Occipital lobe (tissue), 2 donors: ENCODE data around the gene USP17L10. TPM values are rescaled to one million over a fixed set of nuclear protein-coding genes. Genes with fewer than 3 reads are reported as not detected.
"Not testable (repeated sequence)": the region's sequence is repeated elsewhere in the genome, so short reads cannot be mapped to it uniquely, and the experiment has no call there.

Experiments used
- DNase-seq: peaks from one replicate; lab custom pipeline; 2025; lab: John Stamatoyannopoulos, UW
- total RNA-seq: library from RNA; depleted of rRNA; stranded (reverse); fragments of >200 nt; gene quantifications from one replicate; pipeline ENCODE4 v1.2.3, GENCODE V29; 2014

USP17L10 gene, protein sequence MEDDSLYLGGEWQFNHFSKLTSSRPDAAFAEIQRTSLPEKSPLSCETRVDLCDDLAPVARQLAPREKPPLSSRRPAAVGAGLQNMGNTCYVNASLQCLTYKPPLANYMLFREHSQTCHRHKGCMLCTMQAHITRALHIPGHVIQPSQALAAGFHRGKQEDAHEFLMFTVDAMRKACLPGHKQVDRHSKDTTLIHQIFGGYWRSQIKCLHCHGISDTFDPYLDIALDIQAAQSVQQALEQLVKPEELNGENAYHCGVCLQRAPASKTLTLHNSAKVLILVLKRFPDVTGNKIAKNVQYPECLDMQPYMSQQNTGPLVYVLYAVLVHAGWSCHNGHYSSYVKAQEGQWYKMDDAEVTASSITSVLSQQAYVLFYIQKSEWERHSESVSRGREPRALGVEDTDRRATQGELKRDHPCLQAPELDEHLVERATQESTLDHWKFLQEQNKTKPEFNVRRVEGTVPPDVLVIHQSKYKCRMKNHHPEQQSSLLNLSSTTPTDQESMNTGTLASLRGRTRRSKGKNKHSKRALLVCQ
- total RNA-seq: not detected

DNA sequence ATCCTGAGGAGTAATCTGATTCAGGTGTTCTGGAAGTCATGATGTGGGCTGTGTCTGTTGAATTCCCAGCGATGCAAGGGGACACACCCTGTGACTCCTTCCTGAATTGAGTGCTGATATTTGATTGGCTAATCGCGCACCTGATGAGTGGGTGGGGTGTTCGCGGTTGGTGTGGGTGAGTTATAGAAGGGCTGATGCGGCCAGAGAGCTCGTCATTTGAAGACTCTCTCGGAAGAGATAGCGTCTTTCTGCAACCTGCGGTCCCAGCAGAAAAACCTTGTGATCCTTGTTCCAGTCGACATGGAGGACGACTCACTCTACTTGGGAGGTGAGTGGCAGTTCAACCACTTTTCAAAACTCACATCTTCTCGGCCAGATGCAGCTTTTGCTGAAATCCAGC is at the start of gene USP17L10:
TSS of gene USP17L10 (plus strand) at position 301 of the 400 bp plus-strand sequence. CDS start at position 301, 0 bp downstream.
- DNase-seq: not testable (repeated sequence)

DNA sequence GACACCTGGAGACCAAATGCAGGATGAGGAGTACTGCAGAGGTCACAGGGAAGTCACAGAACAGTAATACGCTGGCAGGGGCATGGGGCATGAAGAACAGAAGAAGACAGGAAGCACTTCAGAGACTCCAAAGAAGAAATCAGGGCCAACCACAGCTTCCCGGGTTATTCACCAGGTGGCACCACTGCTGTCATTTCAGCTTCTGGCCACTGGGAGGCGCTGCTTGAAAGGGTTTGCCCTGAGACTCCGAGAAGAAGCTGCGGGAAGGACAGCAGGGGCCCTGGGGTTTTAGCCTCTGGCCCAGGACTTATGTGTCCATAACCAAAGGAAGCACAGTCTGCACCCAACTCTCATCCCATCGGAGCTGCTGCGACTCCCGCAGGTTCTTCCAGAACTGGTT is 44.5 kb upstream of the USP17L10 start:
- not testable (repeated sequence) for DNase-seq

DNA sequence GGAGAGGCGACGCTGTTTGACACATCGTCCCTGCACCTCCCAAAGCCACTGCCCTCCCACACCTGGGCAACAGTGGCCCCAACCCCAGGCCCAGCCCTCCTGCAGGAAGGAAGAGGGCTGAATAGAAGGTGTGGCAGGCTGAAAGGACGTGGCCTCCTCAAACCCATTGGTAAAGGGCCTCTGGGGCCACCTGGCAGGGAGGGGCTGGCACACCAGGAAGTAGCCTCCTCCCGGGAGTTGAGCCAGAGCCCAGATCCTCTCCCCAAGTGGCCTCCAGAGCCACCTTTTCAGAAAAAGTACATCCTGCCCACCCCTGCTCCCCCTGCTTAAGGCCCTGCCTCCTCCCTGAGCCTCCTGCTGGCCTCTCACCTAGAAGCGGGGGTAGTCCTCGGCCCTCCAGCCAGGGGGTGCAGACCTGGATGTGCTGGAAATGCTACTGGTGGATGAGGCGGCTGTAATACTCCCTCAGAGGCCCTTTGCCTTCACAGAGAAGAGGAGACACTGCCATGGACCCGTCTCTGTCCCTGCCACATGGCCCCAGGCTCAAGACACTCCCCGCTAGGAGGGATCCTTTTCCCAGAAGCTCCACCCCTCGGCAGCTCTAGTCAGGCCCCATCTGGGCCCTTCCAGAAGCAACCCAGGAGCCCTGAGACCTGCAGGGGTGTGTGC is 40.5 kb upstream of the USP17L10 start, which contains the start of gene FAM90A26:
TSS of gene FAM90A26 (plus strand) at position 619 of the 669 bp plus-strand sequence. CDS start 2,764 bp downstream, outside the sequence.
- not testable (repeated sequence) for DNase-seq

DNA sequence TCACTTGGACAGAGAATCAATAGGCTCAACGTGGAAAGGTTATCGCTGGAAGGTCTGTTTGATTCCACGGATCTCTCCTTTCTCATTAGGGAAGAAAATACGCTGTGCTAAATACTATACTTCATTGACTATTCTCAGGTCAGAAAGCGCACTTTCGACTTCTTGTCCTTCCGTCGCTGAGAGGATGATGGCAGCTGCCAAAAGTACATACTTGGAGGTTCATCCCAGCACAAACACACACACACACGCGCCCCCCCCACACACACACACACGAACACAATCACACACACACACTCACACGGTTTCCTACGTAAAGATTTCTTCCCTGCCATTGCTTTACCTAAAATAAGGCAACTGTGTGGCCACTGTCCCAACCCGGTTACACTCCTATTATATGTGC is 4.2 kb downstream of the USP17L10 start:
- DNase-seq: not testable (repeated sequence)

DNA sequence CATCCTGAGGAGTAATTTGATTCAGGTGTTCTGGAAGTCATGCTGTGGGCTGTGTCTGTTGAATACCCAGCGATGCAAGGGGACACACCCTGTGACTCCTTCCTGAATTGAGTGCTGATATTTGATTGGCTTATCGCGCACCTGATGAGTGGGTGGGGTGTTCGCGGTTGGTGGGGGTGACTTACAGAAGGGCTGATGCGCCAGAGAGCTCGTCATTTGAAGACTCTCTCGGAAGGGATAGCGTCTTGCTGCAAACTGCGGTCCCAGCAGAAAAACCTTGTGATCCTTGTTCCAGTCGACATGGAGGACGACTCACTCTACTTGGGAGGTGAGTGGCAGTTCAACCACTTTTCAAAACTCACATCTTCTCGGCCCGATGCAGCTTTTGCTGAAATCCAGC is 4.6 kb downstream of the USP17L10 start, which contains the start of gene USP17L11:
TSS of gene USP17L11 (plus strand) at position 301 of the 400 bp plus-strand sequence. CDS start at position 301, 0 bp downstream.
- not testable (repeated sequence) for DNase-seq

DNA sequence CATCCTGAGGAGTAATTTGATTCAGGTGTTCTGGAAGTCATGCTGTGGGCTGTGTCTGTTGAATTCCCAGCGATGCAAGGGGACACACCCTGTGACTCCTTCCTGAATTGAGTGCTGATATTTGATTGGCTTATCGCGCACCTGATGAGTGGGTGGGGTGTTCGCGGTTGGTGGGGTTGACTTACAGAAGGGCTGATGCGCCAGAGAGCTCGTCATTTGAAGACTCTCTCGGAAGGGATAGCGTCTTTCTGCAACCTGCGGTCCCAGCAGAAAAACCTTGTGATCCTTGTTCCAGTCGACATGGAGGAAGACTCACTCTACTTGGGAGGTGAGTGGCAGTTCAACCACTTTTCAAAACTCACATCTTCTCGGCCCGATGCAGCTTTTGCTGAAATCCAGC is 9.4 kb downstream of the USP17L10 start, which contains the start of gene USP17L12:
TSS of gene USP17L12 (plus strand) at position 301 of the 400 bp plus-strand sequence. CDS start at position 301, 0 bp downstream.
- DNase-seq: not testable (repeated sequence)

DNA sequence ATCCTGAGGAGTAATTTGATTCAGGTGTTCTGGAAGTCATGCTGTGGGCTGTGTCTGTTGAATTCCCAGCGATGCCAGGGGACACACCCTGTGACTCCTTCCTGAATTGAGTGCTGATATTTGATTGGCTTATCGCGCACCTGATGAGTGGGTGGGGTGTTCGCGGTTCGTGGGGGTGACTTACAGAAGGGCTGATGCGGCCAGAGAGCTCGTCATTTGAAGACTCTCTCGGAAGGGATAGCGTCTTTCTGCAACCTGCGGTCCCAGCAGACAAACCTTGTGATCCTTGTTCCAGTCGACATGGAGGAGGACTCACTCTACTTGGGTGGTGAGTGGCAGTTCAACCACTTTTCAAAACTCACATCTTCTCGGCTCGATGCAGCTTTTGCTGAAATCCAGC is 14.1 kb downstream of the USP17L10 start, which contains the start of gene USP17L13:
TSS of gene USP17L13 (plus strand) at position 301 of the 400 bp plus-strand sequence. CDS start at position 301, 0 bp downstream.
- not testable (repeated sequence) for DNase-seq

DNA sequence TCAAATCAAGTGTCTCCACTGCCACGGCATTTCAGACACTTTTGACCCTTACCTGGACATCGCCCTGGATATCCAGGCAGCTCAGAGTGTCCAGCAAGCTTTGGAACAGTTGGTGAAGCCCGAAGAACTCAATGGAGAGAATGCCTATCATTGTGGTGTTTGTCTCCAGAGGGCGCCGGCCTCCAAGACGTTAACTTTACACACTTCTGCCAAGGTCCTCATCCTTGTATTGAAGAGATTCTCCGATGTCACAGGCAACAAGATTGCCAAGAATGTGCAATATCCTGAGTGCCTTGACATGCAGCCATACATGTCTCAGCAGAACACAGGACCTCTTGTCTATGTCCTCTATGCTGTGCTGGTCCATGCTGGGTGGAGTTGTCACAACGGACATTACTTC is 19.8 kb downstream of the USP17L10 start:
- not testable (repeated sequence) for DNase-seq

DNA sequence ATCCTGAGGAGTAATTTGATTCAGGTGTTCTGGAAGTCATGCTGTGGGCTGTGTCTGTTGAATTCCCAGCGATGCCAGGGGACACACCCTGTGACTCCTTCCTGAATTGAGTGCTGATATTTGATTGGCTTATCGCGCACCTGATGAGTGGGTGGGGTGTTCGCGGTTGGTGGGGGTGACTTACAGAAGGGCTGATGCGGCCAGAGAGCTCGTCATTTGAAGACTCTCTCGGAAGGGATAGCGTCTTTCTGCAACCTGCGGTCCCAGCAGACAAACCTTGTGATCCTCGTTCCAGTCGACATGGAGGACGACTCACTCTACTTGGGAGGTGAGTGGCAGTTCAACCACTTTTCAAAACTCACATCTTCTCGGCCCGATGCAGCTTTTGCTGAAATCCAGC is 23.6 kb downstream of the USP17L10 start, which contains the start of gene USP17L15:
TSS of gene USP17L15 (plus strand) at position 301 of the 400 bp plus-strand sequence. CDS start at position 301, 0 bp downstream.
- not testable (repeated sequence) for DNase-seq

DNA sequence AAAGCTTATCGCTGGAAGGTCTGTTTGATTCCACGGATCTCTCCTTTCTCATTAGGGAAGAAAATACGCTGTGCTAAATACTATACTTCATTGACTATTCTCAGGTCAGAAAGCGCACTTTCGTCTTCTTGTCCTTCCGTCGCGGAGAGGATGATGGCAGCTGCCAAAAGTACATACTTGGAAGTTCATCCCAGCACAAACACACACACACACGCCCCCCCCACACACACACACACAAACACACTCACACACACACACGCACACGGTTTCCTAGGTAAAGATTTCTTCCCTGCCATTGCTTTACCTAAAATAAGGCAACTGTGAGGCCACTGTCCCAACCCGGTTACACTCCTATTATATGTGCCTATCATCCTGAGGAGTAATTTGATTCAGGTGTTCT is 28.0 kb downstream of the USP17L10 start:
- not testable (repeated sequence) for DNase-seq

DNA sequence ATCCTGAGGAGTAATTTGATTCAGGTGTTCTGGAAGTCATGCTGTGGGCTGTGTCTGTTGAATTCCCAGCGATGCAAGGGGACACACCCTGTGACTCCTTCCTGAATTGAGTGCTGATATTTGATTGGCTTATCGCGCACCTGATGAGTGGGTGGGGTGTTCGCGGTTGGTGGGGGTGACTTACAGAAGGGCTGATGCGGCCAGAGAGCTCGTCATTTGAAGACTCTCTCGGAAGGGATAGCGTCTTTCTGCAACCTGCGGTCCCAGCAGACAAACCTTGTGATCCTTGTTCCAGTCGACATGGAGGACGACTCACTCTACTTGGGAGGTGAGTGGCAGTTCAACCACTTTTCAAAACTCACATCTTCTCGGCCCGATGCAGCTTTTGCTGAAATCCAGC is 33.1 kb downstream of the USP17L10 start, which contains the start of gene USP17L17:
TSS of gene USP17L17 (plus strand) at position 301 of the 400 bp plus-strand sequence. CDS start at position 301, 0 bp downstream.
- DNase-seq: not testable (repeated sequence)

DNA sequence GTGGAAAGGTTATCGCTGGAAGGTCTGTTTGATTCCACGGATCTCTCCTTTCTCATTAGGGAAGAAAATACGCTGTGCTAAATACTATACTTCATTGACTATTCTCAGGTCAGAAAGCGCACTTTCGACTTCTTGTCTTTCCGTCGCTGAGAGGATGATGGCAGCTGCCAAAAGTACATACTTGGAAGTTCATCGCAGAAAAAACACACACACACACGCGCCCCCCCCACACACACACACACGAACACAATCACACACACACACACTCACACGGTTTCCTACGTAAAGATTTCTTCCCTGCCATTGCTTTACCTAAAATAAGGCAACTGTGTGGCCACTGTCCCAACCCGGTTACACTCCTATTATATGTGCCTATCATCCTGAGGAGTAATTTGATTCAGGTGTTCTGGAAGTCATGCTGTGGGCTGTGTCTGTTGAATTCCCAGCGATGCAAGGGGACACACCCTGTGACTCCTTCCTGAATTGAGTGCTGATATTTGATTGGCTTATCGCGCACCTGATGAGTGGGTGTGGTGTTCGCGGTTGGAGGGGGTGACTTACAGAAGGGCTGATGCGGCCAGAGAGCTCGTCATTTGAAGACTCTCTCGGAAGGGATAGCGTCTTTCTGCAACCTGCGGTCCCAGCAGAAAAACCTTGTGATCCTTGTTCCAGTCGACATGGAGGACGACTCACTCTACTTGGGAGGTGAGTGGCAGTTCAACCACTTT is 37.7 kb downstream of the USP17L10 start, which contains the start of gene USP17L18:
TSS of gene USP17L18 (plus strand) at position 678 of the 728 bp plus-strand sequence. CDS start at position 678, 0 bp downstream.
- DNase-seq: not testable (repeated sequence)

DNA sequence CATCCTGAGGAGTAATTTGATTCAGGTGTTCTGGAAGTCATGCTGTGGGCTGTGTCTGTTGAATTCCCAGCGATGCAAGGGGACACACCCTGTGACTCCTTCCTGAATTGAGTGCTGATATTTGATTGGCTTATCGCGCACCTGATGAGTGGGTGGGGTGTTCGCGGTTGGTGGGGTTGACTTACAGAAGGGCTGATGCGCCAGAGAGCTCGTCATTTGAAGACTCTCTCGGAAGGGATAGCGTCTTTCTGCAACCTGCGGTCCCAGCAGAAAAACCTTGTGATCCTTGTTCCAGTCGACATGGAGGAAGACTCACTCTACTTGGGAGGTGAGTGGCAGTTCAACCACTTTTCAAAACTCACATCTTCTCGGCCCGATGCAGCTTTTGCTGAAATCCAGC is 42.6 kb downstream of the USP17L10 start, which contains the start of gene USP17L19:
TSS of gene USP17L19 (plus strand) at position 301 of the 400 bp plus-strand sequence. CDS start at position 301, 0 bp downstream.
- DNase-seq: not testable (repeated sequence)

DNA sequence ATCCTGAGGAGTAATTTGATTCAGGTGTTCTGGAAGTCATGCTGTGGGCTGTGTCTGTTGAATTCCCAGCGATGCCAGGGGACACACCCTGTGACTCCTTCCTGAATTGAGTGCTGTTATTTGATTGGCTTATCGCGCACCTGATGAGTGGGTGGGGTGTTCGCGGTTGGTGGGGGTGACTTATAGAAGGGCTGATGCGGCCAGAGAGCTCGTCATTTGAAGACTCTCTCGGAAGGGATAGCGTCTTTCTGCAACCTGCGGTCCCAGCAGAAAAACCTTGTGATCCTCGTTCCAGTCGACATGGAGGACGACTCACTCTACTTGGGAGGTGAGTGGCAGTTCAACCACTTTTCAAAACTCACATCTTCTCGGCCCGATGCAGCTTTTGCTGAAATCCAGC is 47.4 kb downstream of the USP17L10 start, which contains the start of gene USP17L20:
TSS of gene USP17L20 (plus strand) at position 301 of the 400 bp plus-strand sequence. CDS start at position 301, 0 bp downstream.
- not testable (repeated sequence) for DNase-seq

Other genes with a start within 250 kb of the USP17L10 start
- not detected for gene FAM90A26, start 40.2 kb upstream of the USP17L10 start, total RNA-seq
- not detected for gene USP17L11, start 4.7 kb downstream of the USP17L10 start, total RNA-seq
- not detected for gene USP17L12, start 9.5 kb downstream of the USP17L10 start, total RNA-seq
- not detected for gene USP17L13, start 14.2 kb downstream of the USP17L10 start, total RNA-seq
- gene USP17L15, start 23.7 kb downstream of the USP17L10 start, total RNA-seq: not detected
- gene USP17L17, start 33.2 kb downstream of the USP17L10 start, total RNA-seq: not detected
- gene USP17L18, start 38.0 kb downstream of the USP17L10 start, total RNA-seq: not detected
- not detected for gene USP17L19, start 42.7 kb downstream of the USP17L10 start, total RNA-seq
- gene USP17L20, start 47.5 kb downstream of the USP17L10 start, total RNA-seq: not detected
- not detected for gene USP17L21, start 52.2 kb downstream of the USP17L10 start, total RNA-seq
- gene USP17L22, start 57.0 kb downstream of the USP17L10 start, total RNA-seq: not detected
- gene USP17L24, start 114.5 kb downstream of the USP17L10 start, total RNA-seq: not detected
- gene USP17L25, start 119.3 kb downstream of the USP17L10 start, total RNA-seq: not detected
- gene USP17L26, start 124.0 kb downstream of the USP17L10 start, total RNA-seq: not detected
- gene USP17L5, start 128.7 kb downstream of the USP17L10 start, total RNA-seq: not detected
- not detected for gene USP17L27, start 133.5 kb downstream of the USP17L10 start, total RNA-seq
- not detected for gene USP17L28, start 138.2 kb downstream of the USP17L10 start, total RNA-seq
- not detected for gene USP17L29, start 143.0 kb downstream of the USP17L10 start, total RNA-seq
- not detected for gene USP17L30, start 152.5 kb downstream of the USP17L10 start, total RNA-seq
- not detected for gene DEFB131A, start 233.8 kb downstream of the USP17L10 start, total RNA-seq